Vagina (tissue), 2 donors: ENCODE measurements around the gene SMOC1. TPM values are rescaled to one million over a fixed set of nuclear protein-coding genes. Genes with fewer than 3 reads are reported as not detected.

ENCODE experiments used
- DNase-seq, 2 donors: peaks; one replicate each; pipeline ENCODE4 v3.0.0-alpha.2; 2017; ENCODE audit errors: extremely low spot score in 2 of 2
- H3K27ac ChIP-seq: fragments of 200-600 bp; sonication (generic); one replicate; pipeline ENCODE4 v1.5.1; 2019
- H3K27me3 ChIP-seq: fragments of 200-600 bp; sonication (generic); one replicate; pipeline ENCODE4 v1.5.1; 2019
- H3K36me3 ChIP-seq, 2 donors: fragments of 200-600 bp; sonication (generic); one replicate each; pipeline ENCODE4 v1.5.1; 2017 to 2019
- H3K4me1 ChIP-seq: fragments of 200-600 bp; sonication (generic); one replicate; pipeline ENCODE4 v1.5.1; 2019
- H3K4me3 ChIP-seq, 2 donors: fragments of 200-600 bp; sonication (generic); 1 replicate in 1 of 2; 2 replicates in 1 of 2; pipeline ENCODE4 v1.5.1; 2016 to 2019
- H3K9me3 ChIP-seq: fragments of 200-600 bp; sonication (generic); one replicate; pipeline ENCODE4 v1.5.1; 2019
- CTCF ChIP-seq, 3 experiments: fragments of 450-650 bp in 2 of 3; fragments of 200-600 bp in 1 of 3; sonication (generic) in 1 of 3; IDR thresholded peaks; one replicate each; pipeline ENCODE4 v1.5.1; 2017 to 2019; ENCODE audit warnings: antibody characterized with exemption in 3 of 3, mild to moderate bottlenecking in 2 of 3, moderate library complexity in 2 of 3
- POLR2A ChIP-seq, 2 donors: fragments of 450-650 bp; IDR thresholded peaks; one replicate each; pipeline ENCODE4 v1.6.1; 2017; ENCODE audit warnings: antibody characterized with exemption in 2 of 2, mild to moderate bottlenecking in 2 of 2, moderate library complexity in 2 of 2
- POLR2AphosphoS5 ChIP-seq, 2 donors: sonication (generic); formaldehyde crosslinking; IDR thresholded peaks; one replicate each; pipeline ENCODE4 v1.9.0; 2017; ENCODE audit warnings: antibody characterized with exemption in 2 of 2, mild to moderate bottlenecking in 2 of 2, low read depth in 1 of 2; ENCODE audit not compliant: insufficient read depth in 1 of 2
- intact Hi-C: fragments of 100-400 bp; cut with DNase I; formaldehyde crosslinking; loops from one replicate; pipeline ENCODE4 v1.15.1; 2023
- total RNA-seq: library from RNA; depleted of rRNA; stranded (reverse); fragments of >200 nt; gene quantifications from one replicate; pipeline ENCODE4 v1.2.3, GENCODE V29; 2016

Gene SMOC1
- total RNA-seq, 1 donor from 2014 or later = 9.8 TPM

- no peak for DNase-seq
- H3K4me3 ChIP-seq = no peak overlapping the region
- TF ChIP-seq POLR2A (IDR thresholded peaks at IDR 0.05) = no peak
- no peak overlapping the region for H3K27ac ChIP-seq
- intact Hi-C loops = no loop called here
- H3K36me3 ChIP-seq = no peaks in the 10 kb centered on the region
- no peaks in the 10 kb centered on the region for H3K9me3 ChIP-seq
- no peaks in the 10 kb centered on the region for H3K4me1 ChIP-seq
- no peaks in the 10 kb centered on the region for H3K27me3 ChIP-seq
Observed at GRCh38 chr14:70005281-70005805, 126.1 kb downstream of the SMOC1 start.

GRCh38 chr14:70006699-70007098, 127.5 kb downstream of the SMOC1 start:
- Histone ChIP-seq H3K4me1 (no peaks in the 10 kb centered on the region), H3K27me3 (no peaks in the 10 kb centered on the region), H3K4me3 (no peak overlapping the region), H3K36me3 (no peaks in the 10 kb centered on the region), H3K27ac (no peak overlapping the region), H3K9me3 (no peaks in the 10 kb centered on the region)
- intact Hi-C loops = no loop called here
- DNase-seq = no peak
- TF ChIP-seq POLR2A (IDR thresholded peaks at IDR 0.05) (no peak), POLR2AphosphoS5 (IDR thresholded peaks at IDR 0.05; ENCODE audit: insufficient read depth in 1 of 2, low read depth in 1 of 2) (no peak), CTCF (IDR thresholded peaks at IDR 0.05) (no peak)

GRCh38 chr14:70008284-70009262, 129.4 kb downstream of the SMOC1 start:
- Histone ChIP-seq H3K27ac (peak overlapping the region; percentile 11), H3K9me3 (no peaks in the 10 kb centered on the region), H3K4me3 (no peak overlapping the region), H3K27me3 (no peaks in the 10 kb centered on the region), H3K4me1 (no peaks in the 10 kb centered on the region), H3K36me3 (no peaks in the 10 kb centered on the region)
- TF ChIP-seq POLR2A (IDR thresholded peaks at IDR 0.05) = no peak
- no peak for TF ChIP-seq POLR2AphosphoS5 (IDR thresholded peaks at IDR 0.05; ENCODE audit: insufficient read depth in 1 of 2, low read depth in 1 of 2)
- no peak for TF ChIP-seq CTCF (IDR thresholded peaks at IDR 0.05)
- intact Hi-C loops = no loop called here
- no peak for DNase-seq

GRCh38 chr14:70009961-70010360, 130.7 kb downstream of the SMOC1 start:
- Histone ChIP-seq H3K27ac (no peak overlapping the region), H3K36me3 (no peaks in the 10 kb centered on the region), H3K27me3 (no peaks in the 10 kb centered on the region), H3K4me1 (no peaks in the 10 kb centered on the region), H3K4me3 (no peak overlapping the region), H3K9me3 (no peaks in the 10 kb centered on the region)
- DNase-seq = no peak
- no peak for TF ChIP-seq POLR2A (IDR thresholded peaks at IDR 0.05)
- no peak for TF ChIP-seq CTCF (IDR thresholded peaks at IDR 0.05)
- TF ChIP-seq POLR2AphosphoS5 (IDR thresholded peaks at IDR 0.05; ENCODE audit: insufficient read depth in 1 of 2, low read depth in 1 of 2) = no peak
- intact Hi-C loops = no loop called here

- Histone ChIP-seq H3K27ac (no peak overlapping the region), H3K4me3 (no peak overlapping the region), H3K4me1 (no peaks in the 10 kb centered on the region), H3K36me3 (no peaks in the 10 kb centered on the region), H3K27me3 (no peaks in the 10 kb centered on the region), H3K9me3 (no peaks in the 10 kb centered on the region)
- DNase-seq = no peak
- intact Hi-C loops = no loop called here
- TF ChIP-seq CTCF (IDR thresholded peaks at IDR 0.05) = no peak
- no peak for TF ChIP-seq POLR2AphosphoS5 (IDR thresholded peaks at IDR 0.05; ENCODE audit: insufficient read depth in 1 of 2, low read depth in 1 of 2)
- no peak for TF ChIP-seq POLR2A (IDR thresholded peaks at IDR 0.05)
Observed at GRCh38 chr14:70011098-70011497, 131.9 kb downstream of the SMOC1 start.
